Cardiac fibroblast (primary cell): ENCODE data around the gene PSMA6.
"Not testable (repeated sequence)": the region's sequence is repeated elsewhere in the genome, so short reads cannot be mapped to it uniquely, and the experiment has no call there.

Experiments used
- DNase-seq, 2 donors: peaks; one replicate each; pipeline versions ENCODE4 v3.0.0 to v3.0.0-alpha.2; 2010; ENCODE audit warnings: low read depth in 2 of 2
- H3K4me3 ChIP-seq, 2 donors: replicated peaks in 1 of 2; 1 replicate in 1 of 2; 2 replicates in 1 of 2; pipeline ENCODE4 v1.5.1; 2011; ENCODE audit warnings: low read depth in 2 of 2, low read length in 2 of 2, mild to moderate bottlenecking in 2 of 2, moderate library complexity in 1 of 2
- CTCF ChIP-seq: IDR thresholded peaks from one replicate; pipeline ENCODE4 v1.5.1; 2011; ENCODE audit warnings: low read depth, mild to moderate bottlenecking, low read length, inconsistent platforms

Gene PSMA6

DNA sequence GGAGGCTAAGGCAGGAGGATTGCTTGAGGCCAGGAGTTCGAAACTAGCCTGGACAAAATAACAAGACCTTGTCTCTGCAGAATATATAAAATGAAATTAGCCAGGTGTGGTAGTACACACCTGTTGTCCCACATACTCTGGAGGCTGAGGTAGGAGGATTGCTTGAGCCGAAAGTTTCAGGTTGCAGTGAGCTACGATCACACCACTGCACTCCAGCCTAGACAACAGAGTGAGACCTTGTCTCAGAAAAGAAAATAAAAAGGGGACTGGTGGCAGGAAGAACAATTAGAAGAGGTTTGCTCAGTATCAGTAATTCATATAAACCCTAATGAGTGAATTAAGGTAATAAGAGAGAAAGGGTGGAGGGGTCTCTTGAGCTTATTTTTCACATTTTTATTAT, 8.0 kb downstream of the PSMA6 start:
- H3K4me3 ChIP-seq, result no peak overlapping the region
- no peak for DNase-seq
- TF ChIP-seq CTCF, result no peak

DNA sequence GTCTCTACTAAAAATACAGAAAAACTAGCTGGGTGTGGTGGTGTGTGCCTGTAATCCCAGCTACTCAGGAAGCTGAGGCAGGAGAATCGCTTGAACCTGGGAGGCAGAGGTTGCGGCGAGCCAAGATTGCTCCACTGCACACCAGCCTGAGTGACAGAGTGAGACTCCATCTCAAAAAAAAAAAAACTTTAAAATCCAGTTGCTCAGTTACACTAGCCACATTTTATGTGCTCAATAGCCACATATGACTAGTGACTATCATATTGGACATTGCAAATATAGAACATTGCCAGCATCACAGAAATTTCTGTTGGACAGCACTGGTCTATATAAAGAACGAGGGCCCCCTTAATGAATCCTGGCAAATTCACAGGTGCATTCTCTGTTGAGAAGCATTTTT, 9.2 kb downstream of the PSMA6 start:
- not testable (repeated sequence) for DNase-seq

DNA sequence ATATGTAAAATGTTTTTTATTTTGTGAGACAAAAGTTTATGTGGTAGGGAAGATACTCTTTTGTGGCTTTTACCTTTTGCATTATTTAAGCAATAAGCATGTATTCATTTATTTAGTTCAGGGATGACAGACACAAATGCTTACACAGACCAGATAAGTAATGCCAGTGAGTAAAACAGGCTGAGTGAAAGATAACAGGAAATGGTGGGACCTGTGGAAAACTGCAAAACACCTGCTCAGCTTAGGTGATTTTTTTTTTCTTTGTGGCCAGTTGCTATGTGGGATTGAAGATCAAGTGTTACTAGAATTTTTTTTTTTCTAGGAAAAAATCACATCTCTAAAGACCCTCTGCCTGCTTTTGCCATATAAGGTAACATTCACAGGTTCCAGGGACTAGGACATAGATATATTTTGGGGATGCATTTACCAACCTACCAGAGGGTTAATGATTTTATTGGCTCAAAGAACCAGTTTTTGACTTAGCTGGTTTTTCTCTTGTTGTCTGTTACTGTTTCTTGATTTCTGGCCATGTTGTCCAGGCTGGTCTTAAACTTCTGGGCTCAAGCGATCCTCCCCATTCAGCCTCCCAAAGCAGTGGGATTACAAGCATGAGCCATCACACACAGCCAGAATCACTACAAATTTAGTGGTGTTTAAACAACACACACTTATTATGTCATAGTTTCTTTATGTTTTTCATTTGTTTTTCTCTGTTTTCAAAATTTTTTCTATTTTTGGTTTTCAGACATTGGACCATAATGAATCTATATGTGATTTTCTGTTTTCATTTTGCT, 9.8 kb downstream of the PSMA6 start:
- TF ChIP-seq CTCF, result no peak
- H3K4me3 ChIP-seq, result no peak overlapping the region
- DNase-seq, result no peak

More for the DNA sequence above, 9.2 kb downstream of the PSMA6 start:
- H3K4me3 ChIP-seq, result not testable (repeated sequence)

GRCh38 chr14:35303149-35303935, 11.2 kb downstream of the PSMA6 start:
- no peak for DNase-seq
- no peak for TF ChIP-seq CTCF
- no peak overlapping the region for H3K4me3 ChIP-seq

DNA sequence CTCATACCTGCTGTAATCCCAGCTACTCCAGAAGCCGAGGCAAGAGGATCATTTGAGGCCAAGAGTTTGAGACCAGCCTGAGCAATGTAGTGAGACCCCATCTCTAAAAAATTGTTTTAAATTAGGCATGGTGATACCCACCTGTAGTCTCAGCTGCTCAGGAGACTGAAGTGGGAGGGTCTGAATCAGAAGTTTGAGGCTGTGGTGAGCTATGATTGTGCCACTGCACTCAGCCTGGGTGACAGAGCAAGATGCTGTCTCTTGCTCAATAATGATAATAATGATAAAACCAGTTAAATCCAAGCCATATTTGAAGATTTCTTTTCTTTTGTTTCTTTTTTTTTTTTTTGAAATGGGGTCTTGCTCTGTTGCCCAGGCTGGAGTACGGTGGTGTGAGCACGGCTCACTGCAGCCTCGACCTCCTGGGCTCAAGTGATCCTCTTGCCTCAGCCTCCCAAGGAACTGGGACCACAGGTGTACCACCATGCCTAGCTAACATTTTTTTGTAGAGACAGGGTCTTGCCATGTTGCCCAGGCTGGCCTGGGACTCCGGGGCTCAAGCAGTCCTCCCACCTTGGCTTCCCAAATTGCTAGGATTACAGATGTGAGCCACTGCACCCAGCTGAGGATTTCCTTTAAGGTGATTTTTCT, 12.8 kb downstream of the PSMA6 start:
- DNase-seq, result no peak
- H3K4me3 ChIP-seq, result no peak overlapping the region
- no peak for TF ChIP-seq CTCF

GRCh38 chr14:35305633-35306032, 13.5 kb downstream of the PSMA6 start:
- TF ChIP-seq CTCF, result no peak
- H3K4me3 ChIP-seq, result no peak overlapping the region
- no peak for DNase-seq

- no peak for TF ChIP-seq CTCF
- DNase-seq, result no peak
- H3K4me3 ChIP-seq, result no peak overlapping the region
Observed at GRCh38 chr14:35306114-35306513, 13.9 kb downstream of the PSMA6 start.
